ENCODE results near the gene CDK17. TPM values are rescaled to one million over a fixed set of nuclear protein-coding genes. Genes with fewer than 3 reads are reported as not detected.

CDK17 gene
- polyA plus RNA-seq, 1 of the 3 experiments (the other 2 are of a cell fraction) = 11.7 TPM

GRCh38 chr12:96294831-96295230 is 105.4 kb downstream of the CDK17 start:
- 71% methylated on average over 3 of the region's 3 CpGs for WGBS (ENCODE audit: low lambda C conversion rate)
- Histone ChIP-seq H4K20me1 (ENCODE audit: insufficient read depth) (no peaks in the 10 kb centered on the region), H3K27ac (ENCODE audit: low read depth in 2 of 2, low read length in 1 of 2) (no peak overlapping the region), H3F3A (replicated peaks; ENCODE audit: insufficient read depth) (peaks cover 32% of the 10 kb centered on the region), H3K4me1 (ENCODE audit: control insufficient read depth in 1 of 2, insufficient read depth in 2 of 2, low read depth in 1 of 2, low read length in 1 of 2) (no peaks in the 10 kb centered on the region), H3K27me3 (ENCODE audit: insufficient read depth) (no peaks in the 10 kb centered on the region), H3K9me3 (no peaks in the 10 kb centered on the region), H3K9me2 (no peaks in the 10 kb centered on the region), H3K4me3 (ENCODE audit: low read depth in 2 of 2, low read length in 1 of 2) (no peak overlapping the region), H3K36me3 (replicated peaks in 1 of 2; ENCODE audit: control insufficient read depth in 1 of 2, insufficient read depth in 2 of 2, low read length in 1 of 2) (peaks cover 34 to 88% of the 10 kb centered on the region in 2 experiments), H3K4me2 (no peak overlapping the region), H2AFZ (ENCODE audit: low read depth) (no peak overlapping the region), H3K79me2 (ENCODE audit: insufficient read depth) (peaks cover 6% of the 10 kb centered on the region), H3K9ac (no peak overlapping the region)
- POLR2A ChIA-PET = no interaction called here
- DNase-seq = no peak
- no peak for TF ChIP-seq IRF3 (IDR thresholded peaks at IDR 0.05; ENCODE audit: low read depth, low read length)
- TF ChIP-seq USF1 (IDR thresholded peaks at IDR 0.05; ENCODE audit: borderline replicate concordance, low read depth) = no peak
- no peak for TF ChIP-seq EP300 (IDR thresholded peaks at IDR 0.05; ENCODE audit: borderline replicate concordance in 1 of 2, low read depth in 1 of 2, low read length in 1 of 2)
- TF ChIP-seq MEF2A (IDR thresholded peaks at IDR 0.05; ENCODE audit: borderline replicate concordance, low read depth) = no peak
- TF ChIP-seq CHD2 (IDR thresholded peaks at IDR 0.05; ENCODE audit: low read length, partially characterized antibody) = no peak
- no peak for TF ChIP-seq JUND (IDR thresholded peaks at IDR 0.05)
- TF ChIP-seq FOXJ3 (CRISPR knock-in tag; IDR thresholded peaks at IDR 0.05) = no peak
- no peak for TF ChIP-seq RXRA (IDR thresholded peaks at IDR 0.05; ENCODE audit: borderline replicate concordance, low read depth)
- no peak for TF ChIP-seq REST (IDR thresholded peaks at IDR 0.05; ENCODE audit: low read depth, low read length)
- no peak for TF ChIP-seq RFX5 (IDR thresholded peaks at IDR 0.05; ENCODE audit: low read length)
- TF ChIP-seq EZH2phosphoT487 (IDR thresholded peaks at IDR 0.05; ENCODE audit: borderline replicate concordance, low read depth) = no peak
- no peak for TF ChIP-seq RAD21 (IDR thresholded peaks at IDR 0.05; ENCODE audit: low read length)
- no peak for TF ChIP-seq MAX (IDR thresholded peaks at IDR 0.05; ENCODE audit: low read depth)
- CTCF ChIA-PET = no interaction called here
